Naive thymus-derived CD8-positive, alpha-beta T cell (primary cell): ENCODE measurements around the gene RAB11FIP4. TPM values are rescaled to one million over a fixed set of nuclear protein-coding genes. Genes with fewer than 3 reads are reported as not detected.

Experiments
- ATAC-seq, 2 donors: fragments of 150-1000 bp; cut with Tn5 transposase in 1 of 2; sonication (Bioruptor Pico), chemical (Tn5 transposase) in 1 of 2; 1 replicate in 1 of 2; 2 replicates in 1 of 2; pipeline ENCODE4 v1.10.0; 2021; ENCODE audit warnings: mild to moderate bottlenecking in 2 of 2, moderate library complexity in 2 of 2
- POLR2A ChIA-PET: fragments of 350-600 bp; sonication (Branson Sonifier 250); formaldehyde crosslinking; loops from one replicate; lab custom pipeline; 2021; ENCODE audit warnings: antibody characterized with exemption; lab: Charles Lee
- DNase-seq, 10 donors: peaks; one replicate each; pipeline versions ENCODE4 v3.0.0 to v3.0.0-alpha.2; 2020 to 2022
- H3K27ac Mint-ChIP-seq, 10 donors: one replicate each; pipeline ENCODE4 v1.8.0; 2020 to 2022; ENCODE audit warnings: mild to moderate bottlenecking in 10 of 10, mixed read lengths in 10 of 10, moderate library complexity in 4 of 10, inconsistent platforms in 1 of 10
- H3K27me3 Mint-ChIP-seq, 5 donors: one replicate each; pipeline ENCODE4 v1.8.0; 2021 to 2022; ENCODE audit warnings: mixed read lengths in 5 of 5
- H3K36me3 Mint-ChIP-seq, 3 donors: one replicate each; pipeline ENCODE4 v1.8.0; 2020 to 2022; ENCODE audit warnings: mixed read lengths in 3 of 3, mild to moderate bottlenecking in 2 of 3, inconsistent platforms in 1 of 3
- H3K4me1 Mint-ChIP-seq, 4 donors: one replicate each; pipeline ENCODE4 v1.8.0; 2021 to 2022; ENCODE audit warnings: mixed read lengths in 4 of 4
- H3K4me3 Mint-ChIP-seq, 10 donors: one replicate each; pipeline ENCODE4 v1.8.0; 2020 to 2022; ENCODE audit warnings: mild to moderate bottlenecking in 10 of 10, mixed read lengths in 10 of 10, moderate library complexity in 6 of 10, inconsistent platforms in 1 of 10
- H3K9me3 Mint-ChIP-seq, 9 donors: one replicate each; pipeline ENCODE4 v1.8.0; 2020 to 2022; ENCODE audit warnings: mixed read lengths in 9 of 9, mild to moderate bottlenecking in 3 of 9, inconsistent platforms in 1 of 9, moderate library complexity in 1 of 9
- polyA plus RNA-seq, 3 donors: library from polyadenylated mRNA; unstranded; fragments of 300-500 nt; fragmentation: Illumina TruSeq; gene quantifications; one replicate each; pipeline ENCODE4 v1.2.3, GENCODE V29; 2021
- total RNA-seq, 8 experiments: library from RNA in 2 of 8; stranded (reverse) in 2 of 8; gene quantifications; one replicate each; pipeline ENCODE4 v1.2.3 and lab custom pipeline; 2021 to 2026

Gene RAB11FIP4
- total and polyA plus RNA-seq, 5 experiments from 2014 or later: 14.9 to 51.1 (median 18.6) TPM

- Mint-ChIP-seq H3K27ac (no peak overlapping the region), H3K36me3 (no peaks in the 10 kb centered on the region), H3K27me3 (no peaks in the 10 kb centered on the region), H3K4me1 (peaks cover 0 to 1% (median 0%) of the 10 kb centered on the region in 4 donors), H3K4me3 (no peak overlapping the region), H3K9me3 (no peaks in the 10 kb centered on the region)
- ATAC-seq (no peak), DNase-seq (peak in 1 of 10 donors; percentile 6)
- POLR2A ChIA-PET: no interaction called here
Observed at GRCh38 chr17:31460226-31460721, 68.8 kb downstream of the RAB11FIP4 start.

DNA sequence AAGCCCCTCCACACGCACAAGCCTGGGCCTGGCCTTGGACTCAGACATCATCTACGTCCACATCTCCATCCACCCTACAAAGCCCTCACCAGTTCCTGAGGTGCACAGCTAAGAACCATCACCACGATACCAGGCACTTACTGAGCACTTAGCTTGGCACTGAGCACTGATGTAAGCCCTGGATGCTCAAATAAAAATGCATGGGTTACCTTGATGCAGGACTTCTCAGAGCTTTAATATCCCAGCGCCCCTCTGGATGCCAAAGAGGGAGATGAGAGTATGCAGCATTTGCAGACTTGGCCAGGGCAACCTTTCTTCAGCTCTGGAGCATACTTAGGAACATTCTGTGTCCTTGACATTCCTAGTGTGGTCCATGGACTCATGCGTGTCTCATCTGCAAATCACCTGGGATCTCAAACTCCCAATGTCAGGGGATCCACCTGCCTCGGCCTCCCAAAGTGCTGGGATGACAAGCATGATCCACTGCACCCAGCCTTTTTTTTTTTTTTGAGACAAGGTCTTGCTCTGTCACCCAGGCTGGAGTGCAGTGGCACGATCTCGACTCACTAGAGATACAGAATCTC lies 69.8 kb downstream of the RAB11FIP4 start:
- ATAC-seq (no peak), DNase-seq (peak in 1 of 10 donors; percentile 18)
- POLR2A ChIA-PET: no interaction called here
- no peaks in the 10 kb centered on the region for H3K36me3 Mint-ChIP-seq
- H3K4me1 Mint-ChIP-seq: peaks cover 0 to 1% (median 0%) of the 10 kb centered on the region in 4 donors
- H3K27me3 Mint-ChIP-seq: no peaks in the 10 kb centered on the region
- no peak overlapping the region for H3K4me3 Mint-ChIP-seq
- no peak overlapping the region for H3K27ac Mint-ChIP-seq
- H3K9me3 Mint-ChIP-seq: no peaks in the 10 kb centered on the region

DNA sequence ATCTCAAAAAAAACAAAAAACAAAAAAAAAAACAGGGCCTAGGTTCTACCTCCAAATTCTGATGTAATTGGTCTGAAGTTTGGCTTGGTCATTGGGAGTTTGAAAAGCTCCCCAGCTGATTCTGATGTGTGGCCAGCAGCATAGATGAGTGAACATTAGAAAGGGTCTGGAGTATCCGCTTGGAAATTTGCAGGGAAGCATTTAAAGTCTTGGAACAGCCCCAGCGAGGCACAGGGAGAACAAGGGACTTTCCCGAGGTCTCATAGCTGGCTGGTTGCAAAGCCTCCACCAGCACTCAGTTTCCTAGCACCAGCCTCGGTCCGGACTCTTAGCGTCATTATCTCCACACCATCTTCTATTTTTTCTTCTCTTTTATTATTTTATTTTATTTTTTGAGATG lies 70.8 kb downstream of the RAB11FIP4 start:
- POLR2A ChIA-PET: no interaction called here
- Mint-ChIP-seq H3K27me3 (no peaks in the 10 kb centered on the region), H3K9me3 (no peaks in the 10 kb centered on the region), H3K27ac (peak overlapping the region in 1 of 10 donors; percentile 51), H3K4me1 (no peaks in the 10 kb centered on the region), H3K4me3 (no peak overlapping the region), H3K36me3 (no peaks in the 10 kb centered on the region)
- ATAC-seq (no peak), DNase-seq (peak in 1 of 10 donors; percentile 10)

DNA sequence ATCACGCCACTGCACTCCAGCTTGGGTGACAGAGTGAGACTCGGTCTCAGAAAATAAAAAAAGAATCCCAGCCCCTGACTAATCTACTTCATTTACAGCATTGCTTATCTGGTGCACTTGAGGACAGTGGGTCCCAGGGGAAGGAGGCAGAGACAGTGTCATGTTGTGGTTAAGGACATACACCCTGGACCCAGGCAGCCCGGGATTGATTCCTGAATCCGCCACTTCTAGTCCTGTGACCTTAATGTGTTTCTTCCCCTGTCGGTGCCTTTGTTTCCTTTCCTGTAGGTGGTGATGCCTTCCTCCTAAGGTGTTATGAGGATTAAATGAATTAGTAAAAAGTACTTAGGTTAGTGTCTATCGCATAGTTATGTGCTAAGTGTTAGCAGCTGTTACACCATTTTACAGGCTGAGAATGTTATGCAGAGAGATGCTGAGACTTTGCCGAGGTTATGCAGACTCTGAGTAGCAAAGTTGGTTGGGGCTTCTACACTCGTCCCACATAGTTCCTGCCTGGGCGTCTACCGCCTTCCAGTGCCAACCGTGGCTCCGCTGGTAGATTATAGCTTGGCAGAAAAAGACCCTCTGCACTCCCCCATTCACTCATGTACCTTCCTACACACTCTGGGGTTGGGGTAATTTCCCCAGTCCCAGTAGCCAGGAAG lies 74.8 kb downstream of the RAB11FIP4 start:
- Mint-ChIP-seq H3K9me3 (no peaks in the 10 kb centered on the region), H3K4me1 (peaks cover 3 to 16% (median 11%) of the 10 kb centered on the region in 4 donors), H3K4me3 (no peak overlapping the region), H3K36me3 (no peaks in the 10 kb centered on the region), H3K27ac (no peak overlapping the region), H3K27me3 (peaks cover 0 to 2% (median 0%) of the 10 kb centered on the region in 5 donors)
- POLR2A ChIA-PET: no interaction called here
- ATAC-seq (no peak), DNase-seq (no peak)

- no peak for ATAC-seq
- no peak for DNase-seq
- Mint-ChIP-seq H3K4me3 (no peak overlapping the region), H3K27ac (peak overlapping the region in 1 of 10 donors; percentile 28), H3K36me3 (no peaks in the 10 kb centered on the region), H3K4me1 (peaks cover 3 to 18% (median 12%) of the 10 kb centered on the region in 4 donors), H3K27me3 (peaks cover 0 to 8% (median 0%) of the 10 kb centered on the region in 5 donors), H3K9me3 (no peaks in the 10 kb centered on the region)
- POLR2A ChIA-PET: no interaction called here
Observed at GRCh38 chr17:31467502-31468256, 76.2 kb downstream of the RAB11FIP4 start.

- no peak for ATAC-seq
- H3K4me1 Mint-ChIP-seq: peaks cover 3 to 18% (median 12%) of the 10 kb centered on the region in 4 donors
Observed at GRCh38 chr17:31469959-31470358, 78.5 kb downstream of the RAB11FIP4 start.

DNA sequence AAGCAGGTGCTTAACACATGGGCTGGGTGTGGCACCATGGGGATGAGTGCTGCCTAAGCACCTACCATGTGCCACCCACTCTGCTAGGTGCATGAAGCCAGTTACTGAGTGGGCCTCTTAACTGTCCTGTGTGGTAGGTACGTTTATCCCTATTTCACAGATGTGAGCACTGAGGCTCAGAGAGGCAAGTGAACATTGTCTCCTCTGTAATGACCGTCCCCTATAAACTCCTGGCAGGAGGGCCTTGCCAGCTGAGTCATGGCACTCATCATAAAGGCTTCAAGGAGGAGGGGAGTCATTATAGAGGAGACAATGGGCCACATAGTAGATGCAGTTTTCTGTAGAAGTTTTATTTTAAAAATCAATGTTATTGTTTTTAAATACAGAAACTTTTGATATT lies 79.1 kb downstream of the RAB11FIP4 start:
- H3K4me1 Mint-ChIP-seq: peaks cover 3 to 18% (median 12%) of the 10 kb centered on the region in 4 donors
- DNase-seq (no peak), ATAC-seq (no peak)
- H3K27me3 Mint-ChIP-seq: peaks cover 0 to 10% (median 0%) of the 10 kb centered on the region in 5 donors
- POLR2A ChIA-PET: interaction anchor here (0.7 kb wide), 1 partner anchor 35 kb away, joined by 3 read pairs; no protein-coding TSS in a partner anchor
- H3K4me3 Mint-ChIP-seq: peak overlapping the region in 1 of 10 donors; percentile 25
- no peaks in the 10 kb centered on the region for H3K9me3 Mint-ChIP-seq
- H3K27ac Mint-ChIP-seq: peak overlapping the region in 2 of 10 donors; percentile 26 to 39
- no peaks in the 10 kb centered on the region for H3K36me3 Mint-ChIP-seq

More at GRCh38 chr17:31469959-31470358, 78.5 kb downstream of the RAB11FIP4 start:
- peak overlapping the region in 1 of 10 donors; percentile 25 for H3K4me3 Mint-ChIP-seq
- H3K36me3 Mint-ChIP-seq: no peaks in the 10 kb centered on the region
- H3K9me3 Mint-ChIP-seq: no peaks in the 10 kb centered on the region
- peak overlapping the region in 7 of 10 donors; percentile 1 to 48 (median 10) for H3K27ac Mint-ChIP-seq
- DNase-seq: peak in 1 of 10 donors; percentile 12
- POLR2A ChIA-PET: interaction anchor here (0.5 kb wide), 1 partner anchor 17 kb away, joined by 4 read pairs; no protein-coding TSS in a partner anchor
- peaks cover 0 to 10% (median 0%) of the 10 kb centered on the region in 5 donors for H3K27me3 Mint-ChIP-seq

GRCh38 chr17:31472137-31472536 lies 80.7 kb downstream of the RAB11FIP4 start:
- no peak for ATAC-seq
- Mint-ChIP-seq H3K4me1 (peaks cover 3 to 18% (median 12%) of the 10 kb centered on the region in 4 donors), H3K36me3 (no peaks in the 10 kb centered on the region), H3K27ac (no peak overlapping the region), H3K4me3 (no peak overlapping the region), H3K9me3 (no peaks in the 10 kb centered on the region), H3K27me3 (peaks cover 0 to 10% (median 0%) of the 10 kb centered on the region in 5 donors)
- no peak for DNase-seq
- POLR2A ChIA-PET: no interaction called here

- no peaks in the 10 kb centered on the region for H3K36me3 Mint-ChIP-seq
- no peak overlapping the region for H3K4me3 Mint-ChIP-seq
- DNase-seq (no peak), ATAC-seq (no peak)
- no peaks in the 10 kb centered on the region for H3K9me3 Mint-ChIP-seq
- peaks cover 0 to 6% (median 2%) of the 10 kb centered on the region in 4 donors for H3K4me1 Mint-ChIP-seq
- peak overlapping the region in 2 of 10 donors; percentile 2 to 9 for H3K27ac Mint-ChIP-seq
- H3K27me3 Mint-ChIP-seq: peaks cover 0 to 10% (median 0%) of the 10 kb centered on the region in 5 donors
- POLR2A ChIA-PET: no interaction called here
Observed at GRCh38 chr17:31475378-31476162, 84.1 kb downstream of the RAB11FIP4 start.

GRCh38 chr17:31476525-31477416 lies 85.3 kb downstream of the RAB11FIP4 start:
- H3K36me3 Mint-ChIP-seq: no peaks in the 10 kb centered on the region
- H3K27me3 Mint-ChIP-seq: peaks cover 0 to 8% (median 0%) of the 10 kb centered on the region in 5 donors
- POLR2A ChIA-PET: no interaction called here
- no peak overlapping the region for H3K27ac Mint-ChIP-seq
- no peak for ATAC-seq
- no peaks in the 10 kb centered on the region for H3K9me3 Mint-ChIP-seq
- no peak overlapping the region for H3K4me3 Mint-ChIP-seq
- no peak for DNase-seq
- no peaks in the 10 kb centered on the region for H3K4me1 Mint-ChIP-seq

GRCh38 chr17:31477417-31478055 lies 86.1 kb downstream of the RAB11FIP4 start:
- no peak for ATAC-seq
- no peaks in the 10 kb centered on the region for H3K4me1 Mint-ChIP-seq
- no peak for DNase-seq
- no peak overlapping the region for H3K4me3 Mint-ChIP-seq
- H3K36me3 Mint-ChIP-seq: no peaks in the 10 kb centered on the region
- no peaks in the 10 kb centered on the region for H3K9me3 Mint-ChIP-seq
- peaks cover 0 to 4% (median 0%) of the 10 kb centered on the region in 5 donors for H3K27me3 Mint-ChIP-seq
- POLR2A ChIA-PET: interaction anchor here (1.7 kb wide), 1 partner anchor 10 kb away, joined by 5 read pairs; no protein-coding TSS in a partner anchor
- no peak overlapping the region for H3K27ac Mint-ChIP-seq
